ENCODE results near the gene NT5C3B.
"Not testable (repeated sequence)": the region's sequence is repeated elsewhere in the genome, so short reads cannot be mapped to it uniquely, and the experiment has no call there.

NT5C3B gene

GRCh38 chr17:41782142-41782541 lies 53.9 kb downstream of the NT5C3B start:
- no peak for DNase-seq (ENCODE audit: low spot score)

- no peak for DNase-seq (ENCODE audit: low spot score)
These were observed 54.5 kb downstream of the NT5C3B start for GRCh38 chr17:41781404-41782110.

GRCh38 chr17:41779954-41780353 lies 56.1 kb downstream of the NT5C3B start:
- no peak for DNase-seq (ENCODE audit: low spot score)

- no peak for DNase-seq (ENCODE audit: low spot score)
These were observed 58.4 kb downstream of the NT5C3B start for GRCh38 chr17:41777574-41778188.

- DNase-seq (ENCODE audit: low spot score) = no peak
These were observed 58.9 kb downstream of the NT5C3B start for GRCh38 chr17:41777157-41777573.

- not testable (repeated sequence) for DNase-seq (ENCODE audit: low spot score)
These were observed 59.7 kb downstream of the NT5C3B start for GRCh38 chr17:41776262-41776900.

- no peak for DNase-seq (ENCODE audit: low spot score)
These were observed 60.4 kb downstream of the NT5C3B start for GRCh38 chr17:41775394-41776226.
